Aorta (tissue), 5 donors: ENCODE data around the gene NKTR. TPM values are rescaled to one million over a fixed set of nuclear protein-coding genes. Genes with fewer than 3 reads are reported as not detected.

ENCODE experiments used
- ATAC-seq: fragments of 200-7000 bp; cut with Tn5 transposase; one replicate; pipeline ENCODE4 v1.9.1; 2022; ENCODE audit warnings: moderate library complexity; ENCODE audit not compliant: low FRiP score
- DNase-seq, 2 donors: peaks; one replicate each; pipeline ENCODE4 v3.0.0-alpha.2; 2020
- H3K27ac ChIP-seq, 2 donors: one replicate each; pipeline ENCODE4 v1.5.1; 2013; ENCODE audit warnings: low read length in 2 of 2, mild to moderate bottlenecking in 2 of 2, moderate library complexity in 2 of 2, control low read depth in 1 of 2, inconsistent platforms in 1 of 2, low read depth in 1 of 2
- H3K27me3 ChIP-seq, 2 donors: one replicate each; pipeline ENCODE4 v1.6.1; 2013; ENCODE audit warnings: control low read depth in 1 of 2, low read length in 1 of 2, mild to moderate bottlenecking in 1 of 2, moderate library complexity in 1 of 2; ENCODE audit not compliant: insufficient read depth in 2 of 2, control insufficient read depth in 1 of 2
- H3K36me3 ChIP-seq, 2 donors: one replicate each; pipeline ENCODE4 v1.6.1; 2013; ENCODE audit warnings: control low read depth in 1 of 2, low read length in 1 of 2, mild to moderate bottlenecking in 1 of 2; ENCODE audit not compliant: insufficient read depth in 2 of 2, control insufficient read depth in 1 of 2
- H3K4me1 ChIP-seq, 2 donors: one replicate each; pipeline ENCODE4 v1.6.1; 2013; ENCODE audit warnings: low read length in 2 of 2, control low read depth in 1 of 2, mild to moderate bottlenecking in 1 of 2, moderate library complexity in 1 of 2; ENCODE audit not compliant: insufficient read depth in 2 of 2, control insufficient read depth in 1 of 2
- H3K4me3 ChIP-seq, 2 donors: one replicate each; pipeline ENCODE4 v1.5.1; 2013; ENCODE audit warnings: low read length in 2 of 2, control low read depth in 1 of 2, mild to moderate bottlenecking in 1 of 2
- H3K9me3 ChIP-seq: one replicate; pipeline ENCODE4 v1.6.1; 2013; ENCODE audit warnings: mild to moderate bottlenecking, low read length; ENCODE audit not compliant: control insufficient read depth
- whole genome bisulfite sequencing, 2 donors: extraction: QIAGEN DNeasy Blood & Tissue Kit; methylation state at CpG; one replicate each; pipeline ENCODE4 v1.1.7; 2013; 5-methylcytosine and 5-hydroxymethylcytosine counted together
- intact Hi-C, 2 donors: fragments of 100-400 bp; cut with DNase I; formaldehyde crosslinking; loops; one replicate each; pipeline versions ENCODE4 v1.14.2 to v1.15.0; 2022
- polyA plus RNA-seq, 2 donors: library from polyadenylated mRNA; stranded (reverse); fragments of 200-250 nt; gene quantifications; one replicate each; pipeline ENCODE4 v1.2.3, GENCODE V29; 2013
- total RNA-seq, 2 donors: library from RNA; stranded (reverse); fragmentation: NEBNext Ultra II Directional; extraction: Animal tissue kit (Norgen Biotek cat#: 25700); gene quantifications; one replicate each; pipeline ENCODE4 v1.2.1, GENCODE V29; 2021
- donor health status: healthy with polysubstance abuse.
- donor health status: Bipolar disorder and iron deficiency.
- donor health status: DM: no; HTN: no; CAD: no.
- donor health status: DM: no; HTN: no; CAD: no.
- donor health status: DM: yes; HTN: yes; CAD: no.

The NKTR gene
- total and polyA plus RNA-seq, 4 donors: 6.1 to 163 (median 78.1) TPM

GRCh38 chr3:42690191-42690590 is 89.7 kb downstream of the NKTR start:
- Histone ChIP-seq H3K9me3 (no peaks in the 10 kb centered on the region), H3K27ac (no peak overlapping the region), H3K27me3 (no peaks in the 10 kb centered on the region), H3K4me1 (no peaks in the 10 kb centered on the region), H3K36me3 (no peaks in the 10 kb centered on the region), H3K4me3 (no peak overlapping the region)
- intact Hi-C loops: no loop called here
- WGBS, 2 donors: 91 to 97% methylated on average over 7 of the region's 7 CpGs
- ATAC-seq (no peak), DNase-seq (peak; percentile 12 to 53)

DNA sequence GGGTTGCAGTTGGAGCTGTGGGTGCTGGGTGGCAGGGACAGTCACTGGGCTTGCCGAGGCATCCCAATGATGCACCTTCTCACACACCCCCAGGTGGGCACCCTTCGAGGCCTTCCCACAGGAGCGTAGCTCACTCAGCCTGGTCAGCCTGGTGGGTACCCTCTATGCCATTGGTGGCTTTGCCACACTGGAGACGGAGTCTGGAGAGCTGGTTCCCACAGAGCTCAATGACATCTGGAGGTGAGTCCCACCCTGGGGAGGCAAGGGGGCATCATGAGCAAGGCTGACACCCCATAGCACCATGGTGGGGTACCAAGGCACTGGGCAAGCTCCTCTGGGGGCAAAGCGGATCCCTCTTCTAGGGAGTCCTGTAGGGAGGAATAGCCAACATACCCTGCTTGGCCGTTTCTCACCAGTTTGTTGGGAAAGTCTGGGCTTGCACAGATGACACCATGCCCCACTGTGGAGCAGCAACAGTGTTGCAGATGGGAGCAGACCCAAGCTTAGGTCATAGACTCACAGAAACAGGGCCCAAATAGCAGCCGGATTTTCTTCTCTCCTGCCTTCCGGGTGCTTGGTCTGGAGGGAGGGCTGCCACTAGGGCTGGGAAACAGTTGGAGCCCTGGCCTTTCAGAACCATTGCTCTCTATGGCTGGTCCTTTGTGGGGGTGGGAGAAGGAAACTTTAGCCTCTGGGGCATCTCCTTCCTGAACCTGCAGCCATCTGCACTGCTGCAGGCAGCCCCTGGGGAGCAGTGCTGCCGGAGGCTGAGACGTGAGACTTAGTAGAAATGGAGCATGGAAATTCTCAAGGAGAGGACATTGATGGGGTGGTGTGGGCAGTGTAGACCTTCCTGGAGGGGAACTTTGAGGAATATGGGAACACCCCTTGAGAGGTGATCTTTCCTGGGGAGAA is 90.5 kb downstream of the NKTR start:
- H3K4me1 ChIP-seq: no peaks in the 10 kb centered on the region
- no peak overlapping the region for H3K27ac ChIP-seq
- WGBS, 2 donors: 71 to 78% methylated on average over 10 of the region's 10 CpGs
- DNase-seq: peak; percentile 28 to 62
- no peaks in the 10 kb centered on the region for H3K36me3 ChIP-seq
- H3K9me3 ChIP-seq: no peaks in the 10 kb centered on the region
- no peak overlapping the region for H3K4me3 ChIP-seq
- ATAC-seq: no peak
- intact Hi-C loops: no loop called here
- no peaks in the 10 kb centered on the region for H3K27me3 ChIP-seq

DNA sequence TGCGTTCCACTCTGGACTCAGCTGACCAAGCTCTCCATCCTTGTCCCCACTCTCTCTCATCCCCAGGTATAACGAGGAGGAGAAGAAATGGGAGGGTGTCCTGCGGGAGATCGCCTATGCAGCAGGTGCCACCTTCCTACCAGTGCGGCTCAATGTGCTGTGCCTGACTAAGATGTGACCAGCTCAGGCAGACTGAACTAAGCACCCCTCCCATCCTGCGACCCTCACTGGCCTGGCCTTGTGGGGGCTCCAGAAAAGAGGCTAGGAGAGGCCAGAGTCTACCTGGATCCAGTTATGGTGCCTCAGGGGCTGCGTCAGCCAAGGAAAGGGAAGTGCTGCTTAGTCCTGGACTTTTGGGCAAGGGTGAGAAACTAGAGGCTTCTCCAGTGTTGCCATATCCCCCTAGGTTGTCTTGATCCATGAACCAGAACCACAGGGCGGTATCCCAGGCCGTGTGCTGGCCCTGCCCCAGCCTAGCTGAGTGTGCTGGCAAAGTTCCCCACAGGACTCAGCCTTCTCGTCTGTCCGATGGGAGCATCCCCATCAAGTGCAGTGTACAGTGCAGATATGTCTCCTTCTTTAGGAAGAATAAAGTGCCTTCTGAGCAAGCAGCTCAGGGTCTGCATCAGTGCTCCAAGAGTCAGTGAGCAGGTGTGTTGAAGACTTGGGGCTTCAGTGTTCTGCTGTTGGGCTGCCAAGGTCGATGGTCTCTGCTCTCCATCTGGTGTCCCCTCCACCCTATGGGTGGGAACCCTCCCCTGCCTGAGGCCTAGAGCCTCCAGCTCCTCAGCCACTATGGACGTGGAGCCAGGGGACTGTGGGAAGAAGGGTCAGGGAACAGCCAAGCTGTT is 91.6 kb downstream of the NKTR start:
- H3K9me3 ChIP-seq: no peaks in the 10 kb centered on the region
- WGBS, 2 donors: 83 to 88% methylated on average over 13 of the region's 13 CpGs
- ATAC-seq (no peak), DNase-seq (peak; percentile 37 to 68)
- no peaks in the 10 kb centered on the region for H3K27me3 ChIP-seq
- H3K27ac ChIP-seq: no peak overlapping the region
- intact Hi-C loops: no loop called here
- no peaks in the 10 kb centered on the region for H3K4me1 ChIP-seq
- H3K36me3 ChIP-seq: no peaks in the 10 kb centered on the region
- no peak overlapping the region for H3K4me3 ChIP-seq

GRCh38 chr3:42692667-42693529 is 92.4 kb downstream of the NKTR start:
- intact Hi-C loops: no loop called here
- H3K27me3 ChIP-seq: no peaks in the 10 kb centered on the region
- 95 to 96% methylated on average over 17 of the region's 17 CpGs for WGBS, 2 donors
- DNase-seq: peak; percentile 29 to 61
- no peak overlapping the region for H3K4me3 ChIP-seq
- no peak overlapping the region for H3K27ac ChIP-seq
- no peaks in the 10 kb centered on the region for H3K4me1 ChIP-seq
- H3K9me3 ChIP-seq: no peaks in the 10 kb centered on the region
- ATAC-seq: no peak
- H3K36me3 ChIP-seq: no peaks in the 10 kb centered on the region

DNA sequence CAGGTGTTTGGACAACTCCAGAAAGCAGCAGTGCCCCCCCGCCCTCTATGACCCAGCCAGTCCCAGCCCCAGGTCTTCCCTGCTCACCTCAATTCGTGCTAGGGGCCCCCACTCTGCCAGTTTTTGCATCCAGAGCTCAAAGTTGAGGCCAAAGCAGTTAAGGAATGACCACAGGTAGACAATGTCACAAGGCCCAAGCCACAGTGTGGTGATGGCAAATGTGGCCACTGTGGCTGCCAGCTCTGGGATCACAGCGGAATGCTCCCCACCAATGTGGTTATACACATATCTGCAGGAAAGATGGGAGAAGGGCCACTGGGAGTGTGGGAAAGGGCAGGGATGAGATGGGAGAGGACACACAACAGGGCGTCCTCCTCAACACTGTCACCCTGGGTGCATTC is 93.0 kb downstream of the NKTR start:
- no peak overlapping the region for H3K4me3 ChIP-seq
- no peaks in the 10 kb centered on the region for H3K36me3 ChIP-seq
- no peaks in the 10 kb centered on the region for H3K27me3 ChIP-seq
- H3K9me3 ChIP-seq: no peaks in the 10 kb centered on the region
- peak; percentile 26 to 54 for DNase-seq
- intact Hi-C loops: no loop called here
- H3K27ac ChIP-seq: no peak overlapping the region
- no peaks in the 10 kb centered on the region for H3K4me1 ChIP-seq
- no peak for ATAC-seq
- WGBS, 2 donors: 88 to 96% methylated on average over 4 of the region's 4 CpGs

DNA sequence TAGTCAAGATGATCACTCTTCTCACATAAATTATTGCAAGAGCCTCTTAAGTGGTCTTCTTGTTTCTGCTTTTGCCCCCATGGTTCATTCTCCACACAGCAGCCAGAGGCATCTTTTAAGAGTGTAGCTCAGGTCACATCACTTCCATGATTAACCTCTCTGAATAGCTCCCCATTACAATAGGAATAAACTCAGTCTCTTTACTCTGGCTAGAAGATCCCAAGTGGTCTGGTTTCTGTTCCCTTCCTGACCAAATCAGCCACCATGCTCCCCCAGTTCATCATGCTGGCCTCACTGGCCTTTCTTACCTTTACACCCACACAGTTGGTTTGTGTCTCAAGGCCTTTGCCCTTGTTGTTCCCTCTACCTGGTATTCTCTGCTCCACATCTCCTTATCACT is 93.9 kb downstream of the NKTR start:
- H3K27me3 ChIP-seq: no peaks in the 10 kb centered on the region
- no peak overlapping the region for H3K27ac ChIP-seq
- H3K4me1 ChIP-seq: no peaks in the 10 kb centered on the region
- no peaks in the 10 kb centered on the region for H3K36me3 ChIP-seq
- H3K9me3 ChIP-seq: no peaks in the 10 kb centered on the region
- DNase-seq: no peak
- intact Hi-C loops: no loop called here
- H3K4me3 ChIP-seq: no peak overlapping the region
- no peak for ATAC-seq

DNA sequence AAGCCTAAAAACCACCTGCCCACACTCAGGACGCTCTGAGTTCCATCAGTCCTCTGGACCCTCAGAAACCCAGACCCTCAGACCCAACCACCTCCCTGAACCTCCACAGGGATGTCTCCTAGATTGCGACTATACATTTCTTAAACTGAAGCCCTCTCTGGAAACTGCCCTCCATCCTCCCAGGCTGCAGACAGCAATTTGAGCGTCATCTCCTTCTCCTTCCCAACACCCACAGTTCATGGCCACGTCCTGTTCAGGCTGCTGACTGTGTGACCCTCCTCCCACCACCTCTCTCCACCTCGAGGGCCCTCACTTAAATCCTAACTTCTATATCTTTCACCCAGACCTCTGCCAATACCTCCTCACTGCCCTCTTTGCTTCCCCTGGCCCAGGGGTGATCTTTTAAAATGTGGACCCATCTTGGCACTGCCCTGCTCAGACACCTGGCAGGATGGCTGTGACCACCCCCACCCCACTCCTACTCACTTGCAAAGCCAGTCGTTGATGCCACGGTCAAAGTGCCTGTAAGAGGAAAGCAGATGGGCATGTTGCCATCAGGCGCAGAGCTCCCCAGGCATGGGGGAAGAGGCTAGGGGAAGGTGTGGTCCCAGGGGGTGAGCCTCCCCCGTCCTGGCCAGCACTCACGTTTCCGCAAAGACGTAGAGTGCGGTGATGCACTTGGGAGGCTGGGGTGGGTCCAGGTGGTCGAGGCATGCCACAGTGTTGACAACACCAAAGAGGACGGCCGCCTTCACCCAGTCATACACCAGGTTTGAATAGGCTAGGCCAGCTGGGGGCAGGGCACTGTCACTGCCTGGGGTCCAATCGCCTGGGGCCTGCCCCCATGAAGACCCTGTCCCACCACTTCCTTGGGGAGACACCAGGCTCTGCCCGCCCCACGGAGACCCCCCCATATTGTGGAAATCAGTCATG is 96.1 kb downstream of the NKTR start:
- intact Hi-C loops: no loop called here
- no peaks in the 10 kb centered on the region for H3K27me3 ChIP-seq
- H3K4me3 ChIP-seq: no peak overlapping the region
- H3K27ac ChIP-seq: no peak overlapping the region
- H3K9me3 ChIP-seq: no peaks in the 10 kb centered on the region
- WGBS, 2 donors: 82 to 84% methylated on average over 19 of the region's 19 CpGs
- ATAC-seq (no peak), DNase-seq (peak; percentile 26 to 57)
- H3K36me3 ChIP-seq: no peaks in the 10 kb centered on the region
- H3K4me1 ChIP-seq: no peaks in the 10 kb centered on the region
